GM13977 (cell line): ENCODE results near the gene PPFIA4.

Experiments
- DNase-seq: peaks from one replicate; pipeline ENCODE4 v3.0.0; 2012; ENCODE audit warnings: low spot score
- in situ Hi-C: fragments of 300-500 bp; cut with MboI; formaldehyde crosslinking; loops from one replicate; pipeline ENCODE4 v1.12.0; 2022; ENCODE audit warnings: low sequenced_read_pairs, low pct_unique_long_range_greater_than_20kb, mixed read lengths, inconsistent platforms; ENCODE audit not compliant: unreplicated experiment
- TF ChIP-seq, protein P1 (sequence below): IDR thresholded peaks from 2 replicates; pipeline ENCODE4 v1.5.1; 2012; ENCODE audit warnings: mild to moderate bottlenecking, control low read depth; ENCODE audit not compliant: insufficient read depth; ENCODE audit errors: extremely low read depth, missing control alignments

The PPFIA4 gene

GRCh38 chr1:203031467-203031866 lies 5.2 kb downstream of the PPFIA4 start:
- in situ Hi-C loops = loop anchor here (10.0 kb wide), 1 partner anchor 193 kb away; the partner anchor contains the start of gene CHIT1
- TF ChIP-seq, protein P1, sequence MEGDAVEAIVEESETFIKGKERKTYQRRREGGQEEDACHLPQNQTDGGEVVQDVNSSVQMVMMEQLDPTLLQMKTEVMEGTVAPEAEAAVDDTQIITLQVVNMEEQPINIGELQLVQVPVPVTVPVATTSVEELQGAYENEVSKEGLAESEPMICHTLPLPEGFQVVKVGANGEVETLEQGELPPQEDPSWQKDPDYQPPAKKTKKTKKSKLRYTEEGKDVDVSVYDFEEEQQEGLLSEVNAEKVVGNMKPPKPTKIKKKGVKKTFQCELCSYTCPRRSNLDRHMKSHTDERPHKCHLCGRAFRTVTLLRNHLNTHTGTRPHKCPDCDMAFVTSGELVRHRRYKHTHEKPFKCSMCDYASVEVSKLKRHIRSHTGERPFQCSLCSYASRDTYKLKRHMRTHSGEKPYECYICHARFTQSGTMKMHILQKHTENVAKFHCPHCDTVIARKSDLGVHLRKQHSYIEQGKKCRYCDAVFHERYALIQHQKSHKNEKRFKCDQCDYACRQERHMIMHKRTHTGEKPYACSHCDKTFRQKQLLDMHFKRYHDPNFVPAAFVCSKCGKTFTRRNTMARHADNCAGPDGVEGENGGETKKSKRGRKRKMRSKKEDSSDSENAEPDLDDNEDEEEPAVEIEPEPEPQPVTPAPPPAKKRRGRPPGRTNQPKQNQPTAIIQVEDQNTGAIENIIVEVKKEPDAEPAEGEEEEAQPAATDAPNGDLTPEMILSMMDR = peak; percentile 17
- DNase-seq = no peak

DNA sequence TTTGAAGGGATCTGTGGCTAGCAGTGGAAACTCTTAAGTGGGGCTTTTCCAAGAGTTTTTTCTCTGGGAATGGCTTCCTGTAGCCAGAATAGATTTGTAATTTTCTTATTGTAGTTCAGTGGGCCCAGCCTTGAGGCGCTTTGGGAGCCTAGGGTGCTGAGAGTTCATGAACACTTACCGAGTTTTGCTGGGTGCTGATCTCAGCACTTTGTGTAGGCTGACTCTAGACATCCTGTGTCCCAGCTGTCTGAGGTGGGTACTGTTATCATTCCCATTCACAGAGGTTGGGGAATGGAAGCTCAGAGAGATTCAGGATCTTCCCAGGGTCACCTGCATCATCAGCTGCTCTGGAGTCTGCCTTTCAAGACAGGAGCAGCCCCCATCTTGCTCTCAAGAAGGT lies 7.0 kb downstream of the PPFIA4 start:
- in situ Hi-C loops = loop anchor here (10.0 kb wide), 1 partner anchor 192 kb away; the partner anchor contains the start of gene CHIT1
- TF ChIP-seq, protein P1 = no peak
- DNase-seq = no peak

DNA sequence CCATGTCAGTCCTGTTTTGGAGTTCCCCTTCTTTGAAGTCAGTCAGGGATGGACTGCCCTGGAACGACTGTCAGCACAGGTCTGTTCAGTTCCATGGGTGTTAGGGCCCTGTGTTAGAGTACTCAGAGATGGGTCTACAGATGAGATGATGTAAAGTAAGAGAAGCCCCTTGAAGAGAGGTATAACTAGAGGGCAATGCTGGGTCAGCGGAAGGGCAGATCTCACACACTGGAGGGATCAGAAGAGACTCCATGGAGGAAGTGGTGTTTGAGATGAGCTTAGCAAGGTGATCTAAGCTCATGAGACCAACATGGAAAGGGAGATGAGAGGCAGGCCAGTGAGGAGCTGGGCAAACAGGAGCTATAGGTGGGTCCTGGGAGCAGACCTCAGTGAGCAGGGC lies 7.6 kb downstream of the PPFIA4 start:
- TF ChIP-seq, protein P1 = no peak
- in situ Hi-C loops = loop anchor here (10.0 kb wide), 1 partner anchor 191 kb away; the partner anchor contains the start of gene CHIT1
- no peak for DNase-seq

- TF ChIP-seq, protein P1 = no peak
- in situ Hi-C loops = loop anchor here (10.0 kb wide), 1 partner anchor 190 kb away; the partner anchor contains the start of gene CHIT1
- no peak for DNase-seq
These were observed 8.3 kb downstream of the PPFIA4 start for GRCh38 chr1:203034422-203035110.

- no peak for DNase-seq
- TF ChIP-seq, protein P1 = no peak
- in situ Hi-C loops = loop anchor here (10.0 kb wide), 1 partner anchor 189 kb away; the partner anchor contains the start of gene CHIT1
These were observed 9.1 kb downstream of the PPFIA4 start for GRCh38 chr1:203035111-203036000.

GRCh38 chr1:203036135-203036534 lies 9.8 kb downstream of the PPFIA4 start:
- DNase-seq = no peak
- TF ChIP-seq, protein P1 = no peak
- in situ Hi-C loops = loop anchor here (10.0 kb wide), 1 partner anchor 189 kb away; the partner anchor contains the start of gene CHIT1
